SK-N-SH (cell line): ENCODE measurements around the gene CA12. TPM values are rescaled to one million over a fixed set of nuclear protein-coding genes. Genes with fewer than 3 reads are reported as not detected.
A peak's percentile ranks its signal among the peaks of the same experiment; 100 is the strongest.

Source experiments
- CTCF ChIA-PET: fragments of 300-600, 350-600 bp; formaldehyde crosslinking; extraction: SDS; loops from one replicate; lab custom pipeline; 2021; lab: Yijun Ruan, JAX
- POLR2A ChIA-PET: fragments of 350-600 bp; sonication (Branson Sonifier 250); formaldehyde crosslinking; extraction: SDS; loops from one replicate; lab custom pipeline; 2020; ENCODE audit warnings: antibody characterized with exemption, inconsistent platforms; lab: Yijun Ruan, JAX
- DNase-seq: peaks from one replicate; pipeline ENCODE4 v3.0.0; 2012
- H2AFZ ChIP-seq: fragments of 200-600 bp; sonication (generic); 2 replicates; pipeline ENCODE4 v1.8.1; 2016; ENCODE audit warnings: antibody characterized with exemption, mild to moderate bottlenecking, low read depth
- H3F3A ChIP-seq: fragments of 200-600 bp; sonication (generic); replicated peaks from 2 replicates; pipeline ENCODE3; 2016; ENCODE audit warnings: antibody characterized with exemption, mild to moderate bottlenecking; ENCODE audit not compliant: insufficient read depth
- H3K27ac ChIP-seq, 2 experiments: fragments of 200-500 bp in 1 of 2; fragments of 200-600 bp in 1 of 2; sonication (Bioruptor generic) in 1 of 2; sonication (generic), shearing (Covaris generic) in 1 of 2; 2 replicates each; pipeline versions ENCODE4 v1.5.1 to v1.6.1; 2014 to 2016; ENCODE audit warnings: low read depth in 2 of 2, inconsistent platforms in 1 of 2, low read length in 1 of 2, mild to moderate bottlenecking in 1 of 2, mixed read lengths in 1 of 2
- H3K27me3 ChIP-seq: fragments of 200-600 bp; sonication (generic), shearing (Covaris generic); 2 replicates; pipeline ENCODE4 v1.6.1; 2016; ENCODE audit warnings: mixed run types; ENCODE audit not compliant: insufficient read depth
- H3K36me3 ChIP-seq, 2 experiments: fragments of 200-500 bp in 1 of 2; fragments of 200-600 bp in 1 of 2; sonication (Bioruptor generic) in 1 of 2; sonication (generic) in 1 of 2; replicated peaks in 1 of 2; 2 replicates each; pipeline versions ENCODE3 to v1.5.1; 2014 to 2016; ENCODE audit warnings: low read length in 1 of 2, mild to moderate bottlenecking in 1 of 2; ENCODE audit not compliant: insufficient read depth in 2 of 2, control insufficient read depth in 1 of 2
- H3K4me1 ChIP-seq, 2 experiments: fragments of 200-500 bp in 1 of 2; fragments of 200-600 bp in 1 of 2; sonication (Bioruptor generic) in 1 of 2; sonication (generic), shearing (Covaris generic) in 1 of 2; 2 replicates each; pipeline versions ENCODE4 v1.5.1 to v1.6.1; 2014 to 2016; ENCODE audit warnings: low read depth in 1 of 2, low read length in 1 of 2, mixed run types in 1 of 2; ENCODE audit not compliant: insufficient read depth in 2 of 2, control insufficient read depth in 1 of 2
- H3K4me2 ChIP-seq: fragments of 200-600 bp; sonication (generic), shearing (Covaris generic); 2 replicates; pipeline ENCODE4 v1.6.1; 2017; ENCODE audit warnings: mixed run types
- H3K4me3 ChIP-seq, 2 experiments: fragments of 200-500 bp in 1 of 2; fragments of 200-600 bp in 1 of 2; sonication (Bioruptor generic) in 1 of 2; sonication (generic), shearing (Covaris generic) in 1 of 2; 2 replicates each; pipeline versions ENCODE4 v1.5.1 to v1.8.1; 2014 to 2016; ENCODE audit warnings: low read depth in 2 of 2, inconsistent platforms in 1 of 2, low read length in 1 of 2, mild to moderate bottlenecking in 1 of 2, mixed read lengths in 1 of 2, moderate library complexity in 1 of 2
- H3K79me2 ChIP-seq: fragments of 200-600 bp; sonication (generic); 2 replicates; pipeline ENCODE4 v1.8.1; 2017; ENCODE audit warnings: mild to moderate bottlenecking; ENCODE audit not compliant: insufficient read depth
- H3K9ac ChIP-seq: fragments of 200-600 bp; sonication (generic); 2 replicates; pipeline ENCODE4 v1.6.1; 2017; ENCODE audit warnings: mixed run types
- H3K9me2 ChIP-seq: fragments of 200-600 bp; sonication (generic); 2 replicates; pipeline ENCODE4 v1.6.1; 2017; ENCODE audit warnings: mixed run types
- H3K9me3 ChIP-seq: fragments of 200-600 bp; sonication (generic); 2 replicates; pipeline ENCODE4 v1.6.1; 2017; ENCODE audit warnings: mixed run types, mild to moderate bottlenecking, moderate library complexity
- H4K20me1 ChIP-seq: fragments of 200-600 bp; sonication (generic); 2 replicates; pipeline ENCODE4 v1.6.1; 2017; ENCODE audit warnings: mild to moderate bottlenecking, mixed run types; ENCODE audit not compliant: insufficient read depth
- ELF1 ChIP-seq: IDR thresholded peaks from 2 replicates; pipeline ENCODE4 v1.4.0; 2012
- EP300 ChIP-seq, 2 experiments: IDR thresholded peaks; 2 replicates each; pipeline versions ENCODE4 v1.4.0 to v1.6.1; 2012; ENCODE audit warnings: borderline replicate concordance in 1 of 2, low read depth in 1 of 2, low read length in 1 of 2
- FOXJ3 ChIP-seq: sonication (generic); formaldehyde crosslinking; IDR thresholded peaks from 2 replicates; pipeline ENCODE4 v1.5.1; 2020; ENCODE audit warnings: mild to moderate bottlenecking, missing genetic modification reagents
- GABPA ChIP-seq: IDR thresholded peaks from 2 replicates; pipeline ENCODE4 v1.4.0; 2012; ENCODE audit warnings: low read depth, mild to moderate bottlenecking
- NFIC ChIP-seq: IDR thresholded peaks from 2 replicates; pipeline ENCODE4 v1.4.0; 2012; ENCODE audit warnings: borderline replicate concordance
- NRF1 ChIP-seq: IDR thresholded peaks from 2 replicates; pipeline ENCODE4 v1.6.1; 2012; ENCODE audit warnings: low read depth, mild to moderate bottlenecking, low read length
- POLR2AphosphoS5 ChIP-seq: IDR thresholded peaks from 2 replicates; pipeline ENCODE4 v1.6.1; 2012; ENCODE audit warnings: low read depth, low read length
- RFX5 ChIP-seq: IDR thresholded peaks from 2 replicates; pipeline ENCODE4 v1.6.1; 2012; ENCODE audit warnings: mild to moderate bottlenecking, improper control_type of control experiment, low read length
- TAF1 ChIP-seq: IDR thresholded peaks from 2 replicates; pipeline ENCODE4 v1.6.1; 2012; ENCODE audit warnings: low read depth, mild to moderate bottlenecking, low read length, moderate library complexity, borderline replicate concordance
- USF2 ChIP-seq: fragments of 150-350 bp; IDR thresholded peaks from 2 replicates; pipeline ENCODE4 v1.6.1; 2017; ENCODE audit warnings: antibody characterized with exemption, low read length, low read depth, borderline replicate concordance
- WGBS: methylation state at CpG from one replicate; pipeline ENCODE4 v1.1.6; 2017; ENCODE audit warnings: low lambda C conversion rate; 5-methylcytosine and 5-hydroxymethylcytosine counted together
- polyA plus RNA-seq, 3 experiments: library from polyadenylated mRNA; depleted of rRNA; stranded (reverse); fragments of >200 nt; gene quantifications; 2 replicates each; pipeline ENCODE4 v1.2.3, GENCODE V29; 2012
- TF ChIP-seq, protein P1 (sequence below): IDR thresholded peaks from 2 replicates; pipeline ENCODE4 v1.4.0; 2012; ENCODE audit warnings: low read depth, borderline replicate concordance
- TF ChIP-seq, protein P2 (sequence below): IDR thresholded peaks from 2 replicates; pipeline ENCODE4; 2012
- TF ChIP-seq, protein P3 (sequence below): fragments of 200-600 bp; sonication (generic); IDR thresholded peaks from 2 replicates; pipeline ENCODE4 v1.6.1; 2017; ENCODE audit warnings: antibody characterized with exemption, mild to moderate bottlenecking, moderate library complexity

Gene CA12
- polyA plus RNA-seq, 1 of the 3 experiments (the other 2 are of a cell fraction) = 39.4 TPM

DNA sequence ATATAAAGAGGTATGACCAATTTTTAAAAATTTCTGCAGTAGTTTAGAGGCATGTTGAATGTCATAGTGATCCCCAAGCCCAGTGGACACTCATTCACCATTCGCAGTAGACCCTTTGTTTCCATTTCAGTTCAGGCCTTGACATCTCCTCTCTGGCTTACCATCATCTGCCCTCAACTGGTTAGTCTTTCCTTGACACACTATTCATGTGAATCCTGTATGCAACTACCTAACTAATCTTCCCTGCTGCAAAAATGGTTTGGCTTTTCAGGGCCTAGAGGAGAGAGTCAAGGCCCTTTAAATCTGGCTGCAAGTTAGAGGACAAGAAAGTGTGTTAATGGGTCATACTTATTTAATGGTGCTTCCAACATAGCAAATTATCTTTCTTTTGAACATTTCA is 93.3 kb downstream of the CA12 start:
- peaks cover 18 to 36% of the 10 kb centered on the region in 2 experiments for H3K36me3 ChIP-seq
- no peaks in the 10 kb centered on the region for H3K9me2 ChIP-seq
- H3K27ac ChIP-seq = peak overlapping the region in 1 of 2 experiments; percentile 34; a peak in 1 of 4 replicates
- DNase-seq = no peak
- 0 out of 2 replicates have a peak, but pooled peaks cover 6% of the 10 kb centered on the region for H3K79me2 ChIP-seq
- 78% methylated on average over 1 of the region's 1 CpG for WGBS
- H4K20me1 ChIP-seq = no peaks in the 10 kb centered on the region
- peaks cover 0 to 21% of the 10 kb centered on the region in 2 experiments; a peak in 2 of 4 replicates for H3K4me1 ChIP-seq
- peak overlapping the region; percentile 24; the same call in 1 of the 2 replicates for H3K9ac ChIP-seq
- H3F3A ChIP-seq = peaks cover 34% of the 10 kb centered on the region
- no peaks in the 10 kb centered on the region for H3K9me3 ChIP-seq
- ChIA-PET CTCF (interaction anchor here (0.7 to 6.2 kb wide), 25 partner anchors 9 to 311 kb away, joined by 3 to 73 read pairs (median 4); partner anchors contain the start of genes CA12 and USP3), POLR2A (no interaction called here)
- no peaks in the 10 kb centered on the region for H3K27me3 ChIP-seq
- TF ChIP-seq RFX5 = no peak
- no peak for TF ChIP-seq NRF1
- no peak for TF ChIP-seq USF2
- no peak for TF ChIP-seq POLR2AphosphoS5
- TF ChIP-seq, protein P1, sequence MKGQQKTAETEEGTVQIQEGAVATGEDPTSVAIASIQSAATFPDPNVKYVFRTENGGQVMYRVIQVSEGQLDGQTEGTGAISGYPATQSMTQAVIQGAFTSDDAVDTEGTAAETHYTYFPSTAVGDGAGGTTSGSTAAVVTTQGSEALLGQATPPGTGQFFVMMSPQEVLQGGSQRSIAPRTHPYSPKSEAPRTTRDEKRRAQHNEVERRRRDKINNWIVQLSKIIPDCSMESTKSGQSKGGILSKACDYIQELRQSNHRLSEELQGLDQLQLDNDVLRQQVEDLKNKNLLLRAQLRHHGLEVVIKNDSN = no peak
- no peak for TF ChIP-seq NFIC
- no peak for TF ChIP-seq FOXJ3 (CRISPR knock-in tag)
- TF ChIP-seq TAF1 = no peak
- TF ChIP-seq ELF1 = no peak
- TF ChIP-seq, protein P2, sequence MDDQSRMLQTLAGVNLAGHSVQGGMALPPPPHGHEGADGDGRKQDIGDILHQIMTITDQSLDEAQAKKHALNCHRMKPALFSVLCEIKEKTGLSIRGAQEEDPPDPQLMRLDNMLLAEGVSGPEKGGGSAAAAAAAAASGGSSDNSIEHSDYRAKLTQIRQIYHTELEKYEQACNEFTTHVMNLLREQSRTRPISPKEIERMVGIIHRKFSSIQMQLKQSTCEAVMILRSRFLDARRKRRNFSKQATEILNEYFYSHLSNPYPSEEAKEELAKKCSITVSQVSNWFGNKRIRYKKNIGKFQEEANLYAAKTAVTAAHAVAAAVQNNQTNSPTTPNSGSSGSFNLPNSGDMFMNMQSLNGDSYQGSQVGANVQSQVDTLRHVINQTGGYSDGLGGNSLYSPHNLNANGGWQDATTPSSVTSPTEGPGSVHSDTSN = no peak
- TF ChIP-seq EP300 (IDR thresholded peaks at IDR 0.05; ENCODE audit: borderline replicate concordance in 1 of 2, low read depth in 1 of 2, low read length in 1 of 2) = no peak
- TF ChIP-seq, protein P3, sequence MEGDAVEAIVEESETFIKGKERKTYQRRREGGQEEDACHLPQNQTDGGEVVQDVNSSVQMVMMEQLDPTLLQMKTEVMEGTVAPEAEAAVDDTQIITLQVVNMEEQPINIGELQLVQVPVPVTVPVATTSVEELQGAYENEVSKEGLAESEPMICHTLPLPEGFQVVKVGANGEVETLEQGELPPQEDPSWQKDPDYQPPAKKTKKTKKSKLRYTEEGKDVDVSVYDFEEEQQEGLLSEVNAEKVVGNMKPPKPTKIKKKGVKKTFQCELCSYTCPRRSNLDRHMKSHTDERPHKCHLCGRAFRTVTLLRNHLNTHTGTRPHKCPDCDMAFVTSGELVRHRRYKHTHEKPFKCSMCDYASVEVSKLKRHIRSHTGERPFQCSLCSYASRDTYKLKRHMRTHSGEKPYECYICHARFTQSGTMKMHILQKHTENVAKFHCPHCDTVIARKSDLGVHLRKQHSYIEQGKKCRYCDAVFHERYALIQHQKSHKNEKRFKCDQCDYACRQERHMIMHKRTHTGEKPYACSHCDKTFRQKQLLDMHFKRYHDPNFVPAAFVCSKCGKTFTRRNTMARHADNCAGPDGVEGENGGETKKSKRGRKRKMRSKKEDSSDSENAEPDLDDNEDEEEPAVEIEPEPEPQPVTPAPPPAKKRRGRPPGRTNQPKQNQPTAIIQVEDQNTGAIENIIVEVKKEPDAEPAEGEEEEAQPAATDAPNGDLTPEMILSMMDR = no peak
- TF ChIP-seq GABPA = no peak
- H2AFZ ChIP-seq = no peak overlapping the region
- H3K4me2 ChIP-seq = 0 out of 2 replicates have a peak overlapping the region, but pooled peaks have one; percentile 22
- H3K4me3 ChIP-seq = 0 out of 4 replicates have a peak overlapping the region, but pooled peaks of 1 of the 2 experiments have one; percentile 40
